Measurements from ENCODE around the gene ODAD2.
"Not testable (repeated sequence)": the region's sequence is repeated elsewhere in the genome, so short reads cannot be mapped to it uniquely, and the experiment has no call there.

The ODAD2 gene

GRCh38 chr10:27998954-27999275, at the start of gene ODAD2:
Gene ODAD2 (minus strand): TSS chr10:27999079. CDS start chr10:27995142, 3,937 bp downstream.
- DNase-seq (ENCODE audit: low read depth in 1 of 2, low spot score in 1 of 2) = no peak

GRCh38 chr10:28047061-28047460, 48.2 kb upstream of the ODAD2 start:
- no peak for DNase-seq (ENCODE audit: low read depth in 1 of 2, low spot score in 1 of 2)

DNA sequence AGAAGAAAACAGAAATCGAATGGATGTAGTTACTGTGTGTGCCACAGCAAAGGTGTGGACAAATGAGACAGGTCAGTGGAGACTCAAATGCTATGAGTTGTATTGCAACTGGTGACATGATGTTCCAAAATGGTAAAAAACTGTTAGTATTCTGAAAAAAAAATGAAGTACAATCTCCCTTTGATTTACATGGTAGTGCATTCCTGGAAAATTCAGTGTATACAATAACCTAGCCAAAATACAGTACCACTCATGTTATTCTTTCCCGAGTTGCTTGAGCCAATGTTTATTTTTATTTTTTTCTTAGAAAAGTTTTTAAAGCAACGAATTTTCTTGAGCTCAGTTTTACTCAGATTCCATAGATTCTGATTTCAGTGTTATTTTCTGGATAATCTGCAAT, 47.7 kb upstream of the ODAD2 start:
- DNase-seq (ENCODE audit: low read depth in 1 of 2, low spot score in 1 of 2) = no peak

DNA sequence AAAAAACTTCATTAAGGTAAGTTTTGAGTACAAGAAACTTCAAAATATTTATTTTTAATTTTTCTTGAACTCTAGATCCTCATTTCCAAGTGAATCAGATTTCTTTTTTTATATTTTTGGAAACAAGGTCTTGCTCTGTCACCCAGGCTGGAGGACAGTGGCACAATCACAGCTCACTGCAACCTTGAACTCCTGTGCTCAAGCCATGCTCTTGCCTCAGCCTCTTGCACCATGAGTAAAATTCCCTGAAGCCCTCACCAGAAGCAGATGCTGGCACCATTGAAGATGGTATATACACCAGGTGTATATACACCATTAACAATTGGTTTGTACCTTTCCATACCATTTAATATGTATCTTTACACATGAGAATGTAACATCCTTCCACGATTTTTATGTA, 45.1 kb upstream of the ODAD2 start:
- no peak for DNase-seq (ENCODE audit: low read depth in 1 of 2, low spot score in 1 of 2)

GRCh38 chr10:28036587-28036986, 37.7 kb upstream of the ODAD2 start:
- DNase-seq (ENCODE audit: low read depth in 1 of 2, low spot score in 1 of 2) = no peak

DNA sequence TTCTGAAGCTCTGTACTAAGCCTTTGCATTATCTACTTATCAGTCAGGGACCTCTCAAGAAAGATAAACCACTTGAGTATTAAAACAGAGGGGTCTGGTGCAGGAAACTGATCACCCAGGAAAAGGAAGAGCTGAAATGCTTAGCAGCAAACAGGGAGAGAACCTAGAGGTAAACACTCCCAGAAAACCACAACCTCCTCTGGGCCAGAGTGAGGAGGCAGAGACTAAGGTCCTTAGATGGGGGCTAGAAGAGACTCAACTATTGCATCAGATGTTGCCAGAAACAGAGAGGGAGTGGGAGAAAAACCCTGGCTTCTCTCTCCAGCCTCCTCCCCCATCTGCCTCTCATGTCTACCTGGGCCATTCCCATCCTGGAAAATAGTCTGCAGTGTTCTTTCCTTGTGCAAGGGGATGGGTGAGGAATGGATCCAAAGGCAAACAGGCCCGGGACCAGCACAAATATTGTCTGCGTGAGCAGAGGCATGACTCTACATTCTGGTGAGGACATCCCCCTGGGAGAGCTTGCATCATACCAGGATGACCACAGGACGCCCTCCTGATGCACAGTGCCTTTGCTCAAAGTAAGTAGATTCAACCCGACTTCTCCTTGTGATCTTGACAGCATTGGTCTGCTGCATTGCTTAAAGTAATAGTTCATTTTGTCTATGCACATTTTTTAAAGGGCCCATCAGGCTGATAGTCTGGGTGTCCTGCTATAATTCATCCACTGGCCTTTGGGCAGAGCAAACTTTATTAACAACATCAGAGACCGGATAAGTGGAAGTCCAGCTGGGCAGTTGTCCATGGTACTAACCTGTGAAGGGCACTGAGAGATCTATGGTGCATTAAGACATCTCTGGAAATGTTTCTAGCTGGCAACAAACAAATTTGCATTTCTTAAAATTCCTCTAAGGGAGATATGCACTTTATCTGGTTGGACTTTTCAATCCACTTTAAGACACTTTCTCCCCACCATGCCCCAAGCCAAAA, 22.4 kb upstream of the ODAD2 start:
- no peak for DNase-seq (ENCODE audit: low read depth in 1 of 2, low spot score in 1 of 2)

DNA sequence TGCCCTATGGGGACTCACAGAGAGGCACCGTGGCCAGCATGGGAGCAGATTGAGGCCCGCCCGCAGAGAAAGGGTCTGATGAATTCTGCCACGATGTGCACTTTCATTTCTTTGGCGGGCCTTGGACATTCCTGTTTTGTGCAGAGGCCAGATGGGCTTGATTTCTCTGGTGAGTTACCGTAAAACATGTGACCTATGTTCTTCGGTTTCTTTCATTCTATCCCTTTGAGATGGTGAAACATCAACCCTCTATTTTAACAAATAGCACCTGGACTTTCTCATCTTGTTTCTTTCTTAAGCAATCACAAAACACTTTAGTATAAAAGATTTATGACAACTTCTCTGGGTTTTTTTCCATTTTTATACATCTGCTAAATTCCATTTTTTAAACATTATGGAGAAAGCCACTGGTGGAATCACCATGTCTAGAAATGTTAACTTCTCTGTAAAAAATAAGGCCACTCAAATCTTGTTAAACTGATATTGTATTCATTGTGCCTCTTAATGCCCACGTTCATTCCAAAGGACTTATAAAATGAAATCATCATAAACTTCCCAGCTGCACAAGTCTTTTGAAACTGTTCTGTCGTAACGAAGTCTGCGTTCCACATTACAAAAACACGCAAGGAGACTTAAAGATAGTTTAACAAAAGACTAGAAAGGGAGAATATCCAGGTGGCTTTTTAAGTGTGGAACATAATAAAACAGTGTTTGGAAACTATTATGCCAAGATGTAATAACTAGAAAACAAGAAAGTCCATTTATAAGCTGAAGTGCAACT, 21.4 kb upstream of the ODAD2 start:
- no peak for DNase-seq (ENCODE audit: low read depth in 1 of 2, low spot score in 1 of 2)

DNA sequence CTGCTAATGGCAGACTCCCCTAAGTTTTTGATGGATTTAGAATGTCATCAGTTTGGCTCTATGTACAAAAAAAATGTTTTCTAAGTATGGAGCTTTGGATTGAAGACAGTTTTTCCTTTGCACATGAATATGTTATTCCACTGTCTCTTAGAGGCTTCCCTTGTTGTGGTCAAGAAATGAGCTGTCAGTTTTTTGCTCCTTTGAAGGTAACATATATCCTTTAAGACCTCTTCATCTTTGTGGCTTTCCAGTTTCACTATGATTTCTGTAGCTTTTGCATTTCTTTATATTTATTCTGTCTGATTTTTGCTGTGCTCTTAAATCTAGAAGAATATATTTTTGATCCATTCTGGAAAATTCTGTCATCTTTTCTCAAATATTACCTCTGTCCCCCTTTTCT, 15.8 kb upstream of the ODAD2 start:
- DNase-seq (ENCODE audit: low read depth in 1 of 2, low spot score in 1 of 2) = no peak

DNA sequence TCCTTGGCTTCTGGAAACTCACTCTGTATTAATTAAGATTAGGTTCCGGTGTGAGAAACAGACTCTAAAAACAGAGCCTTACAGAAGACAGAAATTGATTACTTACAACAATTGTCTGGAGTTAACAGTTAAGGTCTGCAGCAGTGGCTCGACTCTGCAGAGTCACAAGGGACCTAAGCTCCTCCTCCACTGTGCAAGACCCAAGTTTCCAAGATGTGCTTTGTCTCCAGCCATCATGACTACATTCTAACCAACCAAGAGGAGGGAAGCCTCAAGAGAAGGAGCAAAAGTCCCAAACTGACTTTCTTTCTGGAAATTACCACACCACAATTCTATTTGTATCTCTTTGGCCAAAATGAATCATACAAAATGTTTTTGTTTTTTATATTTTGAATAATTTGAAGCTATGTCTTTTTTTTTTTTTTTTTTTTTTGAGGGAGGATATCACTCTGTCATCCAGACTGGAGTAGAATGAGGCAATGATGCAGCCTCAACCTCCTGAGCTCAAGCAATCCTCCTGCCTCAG, 14.2 kb upstream of the ODAD2 start:
- DNase-seq (ENCODE audit: low read depth in 1 of 2, low spot score in 1 of 2) = no peak

GRCh38 chr10:28010821-28011220, 11.9 kb upstream of the ODAD2 start:
- DNase-seq (ENCODE audit: low read depth in 1 of 2, low spot score in 1 of 2) = no peak

DNA sequence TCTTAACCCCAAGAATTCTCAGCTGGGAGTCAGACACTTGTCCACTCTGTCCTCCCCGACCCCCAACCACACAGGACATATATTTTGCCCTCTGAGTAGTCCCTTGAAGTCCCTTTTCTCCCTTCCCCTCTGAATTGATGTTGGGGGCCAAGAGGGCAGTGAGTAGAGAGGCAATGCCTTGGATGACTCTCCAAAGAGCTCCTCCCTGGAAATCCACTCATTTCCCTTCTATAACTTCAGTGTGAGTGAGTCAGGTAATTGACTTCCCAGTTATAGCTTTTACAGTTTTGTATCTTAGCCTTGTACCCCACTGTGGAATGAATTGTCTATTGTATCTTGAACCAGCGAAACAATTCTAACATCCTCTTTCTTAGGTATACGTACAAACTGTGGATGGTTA, 9.2 kb upstream of the ODAD2 start:
- DNase-seq (ENCODE audit: low read depth in 1 of 2, low spot score in 1 of 2) = no peak

GRCh38 chr10:28001353-28001752, 2.5 kb upstream of the ODAD2 start:
- DNase-seq (ENCODE audit: low read depth in 1 of 2, low spot score in 1 of 2) = no peak

GRCh38 chr10:27998178-27998953, 513 bp downstream of the ODAD2 start:
- no peak for DNase-seq (ENCODE audit: low read depth in 1 of 2, low spot score in 1 of 2)

DNA sequence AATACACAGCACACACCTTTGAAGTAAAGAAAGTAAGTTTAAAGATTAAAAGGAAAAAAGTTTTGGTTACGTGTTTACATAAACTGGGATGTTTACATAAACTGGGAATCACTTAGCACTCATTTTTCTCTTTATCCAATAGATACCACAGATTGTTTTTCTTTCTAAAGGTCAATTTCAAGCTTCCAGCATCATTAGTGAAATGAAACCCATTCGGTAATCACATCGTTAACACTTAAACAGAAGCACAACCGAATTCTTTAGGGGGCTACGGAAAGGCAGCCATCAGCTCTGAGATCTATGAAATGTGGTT, 1.1 kb downstream of the ODAD2 start:
- no peak for DNase-seq (ENCODE audit: low read depth in 1 of 2, low spot score in 1 of 2)

GRCh38 chr10:27995311-27995710, 3.6 kb downstream of the ODAD2 start:
- DNase-seq (ENCODE audit: low read depth in 1 of 2, low spot score in 1 of 2) = no peak

- not testable (repeated sequence) for DNase-seq (ENCODE audit: low read depth in 1 of 2, low spot score in 1 of 2)
Observed at GRCh38 chr10:27989357-27989756, 9.5 kb downstream of the ODAD2 start.

GRCh38 chr10:27986821-27987220, 12.1 kb downstream of the ODAD2 start:
- no peak for DNase-seq (ENCODE audit: low read depth in 1 of 2, low spot score in 1 of 2)

GRCh38 chr10:27982875-27983543, 15.9 kb downstream of the ODAD2 start:
- DNase-seq (ENCODE audit: low read depth in 1 of 2, low spot score in 1 of 2) = no peak

DNA sequence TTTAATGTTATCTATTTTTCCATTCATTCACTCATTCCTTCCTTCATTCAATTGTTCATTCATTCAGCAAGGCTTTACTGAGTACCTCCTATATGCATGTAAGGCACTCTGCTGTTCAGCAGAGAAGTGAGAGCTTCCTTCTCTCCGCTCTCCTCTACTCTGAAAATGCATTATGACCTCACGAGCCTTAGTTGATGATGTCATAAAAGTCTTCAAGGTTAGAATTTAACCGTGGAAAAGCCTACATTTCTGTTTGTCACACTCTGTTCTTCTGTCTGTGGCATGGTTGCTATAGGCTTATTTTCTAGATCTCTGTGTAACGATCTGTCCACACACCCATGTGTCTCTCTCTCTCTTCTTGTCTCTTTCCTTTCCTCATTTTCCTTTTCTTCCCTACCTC, 17.1 kb downstream of the ODAD2 start:
- no peak for DNase-seq (ENCODE audit: low read depth in 1 of 2, low spot score in 1 of 2)

GRCh38 chr10:27970795-27971194, 28.1 kb downstream of the ODAD2 start:
- not testable (repeated sequence) for DNase-seq (ENCODE audit: low read depth in 1 of 2, low spot score in 1 of 2)

DNA sequence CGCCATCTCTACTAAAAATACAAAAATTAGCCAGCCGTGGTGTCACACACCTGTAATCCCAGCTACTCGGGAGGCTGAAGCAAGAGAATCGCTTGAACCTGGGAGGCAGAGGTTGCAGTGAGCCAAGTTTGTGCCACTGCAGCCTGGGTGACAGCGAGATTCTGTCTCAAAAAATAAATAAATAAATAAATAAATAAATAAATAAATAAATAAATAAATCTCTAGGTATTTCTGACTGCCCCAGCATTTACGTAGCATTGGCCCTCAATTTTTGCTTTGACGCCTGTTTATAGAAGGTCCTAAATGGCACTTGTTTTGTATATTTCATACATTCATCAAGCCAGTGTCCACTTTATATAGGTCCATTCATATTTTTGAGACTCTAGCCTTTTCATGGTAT, 28.9 kb downstream of the ODAD2 start:
- DNase-seq (ENCODE audit: low read depth in 1 of 2, low spot score in 1 of 2) = not testable (repeated sequence)

Data from stimulated activated CD4-positive, alpha-beta T cell treated with anti-CD3 and anti-CD28 coated beads, Interleukin-15, amount 100 ng/mL, for 1 hour (primary cell).